ENCODE results near the gene DLG2.

DLG2 gene

GRCh38 chr11:85541683-85542082 lies 85.5 kb downstream of the DLG2 start:
- no peak for DNase-seq

- no peak for DNase-seq
Observed at GRCh38 chr11:85540635-85541205, 86.4 kb downstream of the DLG2 start.

GRCh38 chr11:85540181-85540580 lies 87.0 kb downstream of the DLG2 start:
- DNase-seq = no peak

- DNase-seq = no peak
Observed at GRCh38 chr11:85539740-85540139, 87.4 kb downstream of the DLG2 start.

GRCh38 chr11:85539029-85539689 lies 88.0 kb downstream of the DLG2 start:
- no peak for DNase-seq

- no peak for DNase-seq
Observed at GRCh38 chr11:85536438-85536837, 90.7 kb downstream of the DLG2 start.

GRCh38 chr11:85534806-85535205 lies 92.3 kb downstream of the DLG2 start:
- DNase-seq = no peak

GRCh38 chr11:85531191-85531897 lies 95.8 kb downstream of the DLG2 start:
- DNase-seq = no peak

GRCh38 chr11:85530634-85531033 lies 96.5 kb downstream of the DLG2 start:
- DNase-seq = no peak

- DNase-seq = no peak
Observed at GRCh38 chr11:85526564-85526963, 100.6 kb downstream of the DLG2 start.

- DNase-seq = no peak
Observed at GRCh38 chr11:85525686-85526085, 101.5 kb downstream of the DLG2 start.

GRCh38 chr11:85517272-85517671 lies 109.9 kb downstream of the DLG2 start:
- no peak for DNase-seq

- DNase-seq = no peak
Observed at GRCh38 chr11:85495918-85496317, 131.2 kb downstream of the DLG2 start.

GRCh38 chr11:85494396-85494795 lies 132.7 kb downstream of the DLG2 start:
- DNase-seq = no peak

GRCh38 chr11:85485902-85486301 lies 141.2 kb downstream of the DLG2 start:
- no peak for DNase-seq

GRCh38 chr11:85483861-85484260 lies 143.3 kb downstream of the DLG2 start:
- no peak for DNase-seq

GRCh38 chr11:85481862-85482261 lies 145.3 kb downstream of the DLG2 start:
- no peak for DNase-seq

GRCh38 chr11:85475660-85476517 lies 151.3 kb downstream of the DLG2 start:
- no peak for DNase-seq

- no peak for DNase-seq
Observed at GRCh38 chr11:85472953-85473352, 154.2 kb downstream of the DLG2 start.

- no peak for DNase-seq
Observed at GRCh38 chr11:85464283-85464682, 162.9 kb downstream of the DLG2 start.

- no peak for DNase-seq
Observed at GRCh38 chr11:85459304-85459703, 167.8 kb downstream of the DLG2 start.

GRCh38 chr11:85444479-85444878 lies 182.7 kb downstream of the DLG2 start:
- DNase-seq = no peak

- DNase-seq = no peak
Observed at GRCh38 chr11:85440273-85440672, 186.9 kb downstream of the DLG2 start.

Measured in CD4-positive, alpha-beta T cell treated with Interleukin-4 for 1 hour (primary cell).